HEK293 (cell line): ENCODE measurements around the gene STK11.
A peak's percentile ranks its signal among the peaks of the same experiment; 100 is the strongest.

Experiments used
- EGR2 ChIP-seq: fragments of 450-650 bp; formaldehyde crosslinking; IDR thresholded peaks from 2 replicates; pipeline ENCODE4 v1.5.1; 2016; ENCODE audit warnings: low read depth, missing biosample characterization, missing genetic modification characterization
- GLI2 ChIP-seq: fragments of 450-650 bp; formaldehyde crosslinking; IDR thresholded peaks from 2 replicates; pipeline ENCODE4; 2017; ENCODE audit warnings: missing biosample characterization, missing genetic modification characterization, low read depth, borderline replicate concordance
- GLIS1 ChIP-seq: fragments of 450-650 bp; formaldehyde crosslinking; IDR thresholded peaks from 2 replicates; pipeline ENCODE4 v1.5.1; 2016; ENCODE audit warnings: missing biosample characterization, missing genetic modification characterization
- GLIS2 ChIP-seq: fragments of 450-650 bp; formaldehyde crosslinking; IDR thresholded peaks from 2 replicates; pipeline ENCODE4 v1.5.1; 2016; ENCODE audit warnings: missing biosample characterization, missing genetic modification characterization
- HOXA7 ChIP-seq: sonication (generic); formaldehyde crosslinking; IDR thresholded peaks from 2 replicates; pipeline ENCODE4 v1.8.1; 2022; ENCODE audit warnings: missing genetic modification reagents, borderline replicate concordance
- HOXD13 ChIP-seq: sonication (generic); formaldehyde crosslinking; IDR thresholded peaks from 2 replicates; pipeline ENCODE4 v1.8.0; 2022; ENCODE audit warnings: missing genetic modification reagents, borderline replicate concordance
- OVOL3 ChIP-seq: fragments of 450-650 bp; formaldehyde crosslinking; IDR thresholded peaks from 2 replicates; pipeline ENCODE4 v1.5.1; 2016; ENCODE audit warnings: missing biosample characterization, missing genetic modification characterization
- RBAK ChIP-seq: fragments of 450-650 bp; formaldehyde crosslinking; IDR thresholded peaks from 2 replicates; pipeline ENCODE4 v1.5.1; 2016; ENCODE audit warnings: missing biosample characterization, missing genetic modification characterization
- SALL2 ChIP-seq: fragments of 450-650 bp; formaldehyde crosslinking; IDR thresholded peaks from 2 replicates; pipeline ENCODE4 v1.5.0; 2017; ENCODE audit warnings: missing biosample characterization, mild to moderate bottlenecking, missing genetic modification characterization, borderline replicate concordance
- SP3 ChIP-seq: fragments of 450-650 bp; formaldehyde crosslinking; IDR thresholded peaks from 2 replicates; pipeline ENCODE4 v1.5.1; 2016; ENCODE audit warnings: missing biosample characterization, missing genetic modification characterization
- ZBTB1 ChIP-seq: fragments of 450-650 bp; formaldehyde crosslinking; IDR thresholded peaks from 2 replicates; pipeline ENCODE4 v1.5.1; 2016; ENCODE audit warnings: missing biosample characterization, missing genetic modification characterization
- ZBTB7A ChIP-seq: fragments of 450-650 bp; formaldehyde crosslinking; IDR thresholded peaks from 2 replicates; pipeline ENCODE4 v1.5.1; 2016; ENCODE audit warnings: low read depth, missing biosample characterization, missing genetic modification characterization
- ZEB2 ChIP-seq: fragments of 450-650 bp; formaldehyde crosslinking; IDR thresholded peaks from 2 replicates; pipeline ENCODE4 v1.5.1; 2016; ENCODE audit warnings: missing biosample characterization, missing genetic modification characterization
- ZFP37 ChIP-seq: fragments of 450-650 bp; formaldehyde crosslinking; IDR thresholded peaks from 2 replicates; pipeline ENCODE4 v1.5.1; 2016; ENCODE audit warnings: missing biosample characterization, missing genetic modification characterization
- ZFP69B ChIP-seq: fragments of 450-650 bp; formaldehyde crosslinking; IDR thresholded peaks from 2 replicates; pipeline ENCODE4 v1.5.1; 2016; ENCODE audit warnings: missing biosample characterization, missing genetic modification characterization
- ZIC2 ChIP-seq: fragments of 450-650 bp; formaldehyde crosslinking; IDR thresholded peaks from 2 replicates; pipeline ENCODE4 v1.5.1; 2016; ENCODE audit warnings: missing biosample characterization, missing genetic modification characterization
- ZNF324 ChIP-seq: fragments of 450-650 bp; formaldehyde crosslinking; IDR thresholded peaks from 2 replicates; pipeline ENCODE4 v1.5.1; 2016; ENCODE audit warnings: missing biosample characterization, missing genetic modification characterization
- ZNF341 ChIP-seq: fragments of 450-650 bp; formaldehyde crosslinking; IDR thresholded peaks from 2 replicates; pipeline ENCODE4; 2016; ENCODE audit warnings: low read depth, missing biosample characterization, missing genetic modification characterization
- ZNF558 ChIP-seq: fragments of 450-650 bp; formaldehyde crosslinking; IDR thresholded peaks from 2 replicates; pipeline ENCODE4 v1.5.1; 2016; ENCODE audit warnings: missing biosample characterization, missing genetic modification characterization
- ZNF600 ChIP-seq: fragments of 450-650 bp; formaldehyde crosslinking; IDR thresholded peaks from 2 replicates; pipeline ENCODE4 v1.5.1; 2016; ENCODE audit warnings: missing biosample characterization, missing genetic modification characterization
- ZNF623 ChIP-seq: fragments of 450-650 bp; formaldehyde crosslinking; IDR thresholded peaks from 2 replicates; pipeline ENCODE4 v1.5.1; 2016; ENCODE audit warnings: missing biosample characterization, missing genetic modification characterization
- ZNF701 ChIP-seq: fragments of 450-650 bp; formaldehyde crosslinking; IDR thresholded peaks from 2 replicates; pipeline ENCODE4 v1.5.1; 2016; ENCODE audit warnings: missing biosample characterization, missing genetic modification characterization
- ZNF768 ChIP-seq: fragments of 450-650 bp; formaldehyde crosslinking; IDR thresholded peaks from 2 replicates; pipeline ENCODE4 v1.5.1; 2018; ENCODE audit warnings: missing biosample characterization, mild to moderate bottlenecking, missing genetic modification characterization
- ZNF843 ChIP-seq: fragments of 450-650 bp; formaldehyde crosslinking; IDR thresholded peaks from 2 replicates; pipeline ENCODE4 v1.5.1; 2016; ENCODE audit warnings: missing biosample characterization, missing genetic modification characterization
- ZSCAN23 ChIP-seq: fragments of 450-650 bp; formaldehyde crosslinking; IDR thresholded peaks from 2 replicates; pipeline ENCODE4 v1.5.1; 2016; ENCODE audit warnings: missing biosample characterization, missing genetic modification characterization
- ZXDB ChIP-seq: fragments of 450-650 bp; formaldehyde crosslinking; IDR thresholded peaks from 2 replicates; pipeline ENCODE4 v1.5.1; 2016; ENCODE audit warnings: missing biosample characterization, missing genetic modification characterization
- TF ChIP-seq, protein P1 (sequence below): fragments of 450-650 bp; formaldehyde crosslinking; IDR thresholded peaks from 2 replicates; pipeline ENCODE4 v1.5.1; 2016; ENCODE audit warnings: missing biosample characterization, missing genetic modification characterization
- TF ChIP-seq, protein P2 (sequence below): fragments of 450-650 bp; formaldehyde crosslinking; IDR thresholded peaks from 2 replicates; pipeline ENCODE4 v1.5.1; 2017; ENCODE audit warnings: missing biosample characterization, missing genetic modification characterization
- TF ChIP-seq, protein P3 (sequence below): fragments of 450-650 bp; formaldehyde crosslinking; IDR thresholded peaks from 2 replicates; pipeline ENCODE4 v1.5.1; 2016; ENCODE audit warnings: missing biosample characterization, missing genetic modification characterization
- TF ChIP-seq, protein P4 (sequence below): fragments of 450-650 bp; formaldehyde crosslinking; IDR thresholded peaks from 2 replicates; pipeline ENCODE4 v1.5.1; 2017; ENCODE audit warnings: missing biosample characterization, missing genetic modification characterization
- TF ChIP-seq, protein P5 (sequence below): fragments of 450-650 bp; formaldehyde crosslinking; IDR thresholded peaks from 2 replicates; pipeline ENCODE4 v1.5.1; 2016; ENCODE audit warnings: missing biosample characterization, missing genetic modification characterization
- TF ChIP-seq, protein P6 (sequence below): fragments of 450-650 bp; formaldehyde crosslinking; IDR thresholded peaks from 2 replicates; pipeline ENCODE4 v1.5.1; 2016; ENCODE audit warnings: missing biosample characterization, missing genetic modification characterization

The STK11 gene

DNA sequence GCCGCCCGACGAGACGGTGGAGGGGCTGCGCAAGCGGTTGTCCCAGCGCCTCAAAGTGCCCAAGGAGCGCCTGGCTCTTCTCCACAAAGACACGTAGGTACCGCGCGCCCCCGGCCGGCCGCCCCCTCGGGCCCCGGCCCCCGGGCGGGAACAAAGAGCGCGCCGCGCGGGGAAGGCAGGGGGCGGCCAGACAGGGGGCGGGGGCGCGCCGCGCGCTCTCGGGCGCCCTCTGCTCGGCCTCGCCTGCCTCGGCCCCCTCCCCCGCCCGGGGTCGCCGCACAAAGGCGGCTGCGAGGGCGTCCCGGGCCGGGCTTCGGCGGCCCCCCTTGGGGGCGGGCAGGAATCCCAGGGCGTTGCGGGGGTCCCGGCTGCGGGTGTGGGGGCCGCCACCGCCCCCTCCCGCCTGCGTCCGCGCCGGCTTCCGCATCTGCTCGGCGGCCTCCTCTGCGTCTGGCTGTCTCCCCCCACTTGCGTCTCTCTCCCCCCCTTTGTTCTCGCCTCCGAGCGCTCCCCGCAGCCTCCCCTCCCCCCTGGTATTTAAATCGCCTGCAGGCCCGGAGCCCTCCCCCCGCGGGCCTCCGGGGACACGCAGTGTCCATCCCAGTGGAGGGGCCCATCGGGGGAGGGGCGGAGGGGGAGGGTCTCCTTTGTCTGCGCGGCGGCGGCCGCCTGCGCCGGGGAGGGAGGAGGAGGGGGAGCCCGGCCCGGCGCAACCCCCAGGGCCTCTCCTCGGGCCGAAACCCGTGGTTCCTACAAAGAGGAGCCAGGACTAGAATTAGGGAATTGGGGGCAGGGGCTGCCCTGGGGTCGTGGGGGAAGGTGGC lies 45.1 kb downstream of the STK11 start (continued):
- no peak for TF ChIP-seq ZBTB1 (tag by site-specific recombination)
- TF ChIP-seq RBAK (tag by site-specific recombination), result no peak
- no peak for TF ChIP-seq ZNF324 (tag by site-specific recombination)
- TF ChIP-seq ZBTB7A (tag by site-specific recombination), result no peak
- TF ChIP-seq, protein P1, sequence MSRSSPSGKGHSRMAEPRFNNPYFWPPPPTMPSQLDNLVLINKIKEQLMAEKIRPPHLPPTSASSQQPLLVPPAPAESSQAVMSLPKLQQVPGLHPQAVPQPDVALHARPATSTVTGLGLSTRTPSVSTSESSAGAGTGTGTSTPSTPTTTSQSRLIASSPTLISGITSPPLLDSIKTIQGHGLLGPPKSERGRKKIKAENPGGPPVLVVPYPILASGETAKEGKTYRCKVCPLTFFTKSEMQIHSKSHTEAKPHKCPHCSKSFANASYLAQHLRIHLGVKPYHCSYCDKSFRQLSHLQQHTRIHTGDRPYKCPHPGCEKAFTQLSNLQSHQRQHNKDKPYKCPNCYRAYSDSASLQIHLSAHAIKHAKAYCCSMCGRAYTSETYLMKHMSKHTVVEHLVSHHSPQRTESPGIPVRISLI (tag by site-specific recombination), result no peak
- TF ChIP-seq GLI2 (tag by site-specific recombination), result no peak
- TF ChIP-seq OVOL3 (tag by site-specific recombination), result no peak
- TF ChIP-seq SP3 (tag by site-specific recombination), result peak; percentile 66
- TF ChIP-seq ZXDB (tag by site-specific recombination), result no peak
- TF ChIP-seq, protein P2, sequence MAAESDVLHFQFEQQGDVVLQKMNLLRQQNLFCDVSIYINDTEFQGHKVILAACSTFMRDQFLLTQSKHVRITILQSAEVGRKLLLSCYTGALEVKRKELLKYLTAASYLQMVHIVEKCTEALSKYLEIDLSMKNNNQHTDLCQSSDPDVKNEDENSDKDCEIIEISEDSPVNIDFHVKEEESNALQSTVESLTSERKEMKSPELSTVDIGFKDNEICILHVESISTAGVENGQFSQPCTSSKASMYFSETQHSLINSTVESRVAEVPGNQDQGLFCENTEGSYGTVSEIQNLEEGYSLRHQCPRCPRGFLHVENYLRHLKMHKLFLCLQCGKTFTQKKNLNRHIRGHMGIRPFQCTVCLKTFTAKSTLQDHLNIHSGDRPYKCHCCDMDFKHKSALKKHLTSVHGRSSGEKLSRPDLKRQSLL (tag by site-specific recombination), result no peak
- TF ChIP-seq, protein P3, sequence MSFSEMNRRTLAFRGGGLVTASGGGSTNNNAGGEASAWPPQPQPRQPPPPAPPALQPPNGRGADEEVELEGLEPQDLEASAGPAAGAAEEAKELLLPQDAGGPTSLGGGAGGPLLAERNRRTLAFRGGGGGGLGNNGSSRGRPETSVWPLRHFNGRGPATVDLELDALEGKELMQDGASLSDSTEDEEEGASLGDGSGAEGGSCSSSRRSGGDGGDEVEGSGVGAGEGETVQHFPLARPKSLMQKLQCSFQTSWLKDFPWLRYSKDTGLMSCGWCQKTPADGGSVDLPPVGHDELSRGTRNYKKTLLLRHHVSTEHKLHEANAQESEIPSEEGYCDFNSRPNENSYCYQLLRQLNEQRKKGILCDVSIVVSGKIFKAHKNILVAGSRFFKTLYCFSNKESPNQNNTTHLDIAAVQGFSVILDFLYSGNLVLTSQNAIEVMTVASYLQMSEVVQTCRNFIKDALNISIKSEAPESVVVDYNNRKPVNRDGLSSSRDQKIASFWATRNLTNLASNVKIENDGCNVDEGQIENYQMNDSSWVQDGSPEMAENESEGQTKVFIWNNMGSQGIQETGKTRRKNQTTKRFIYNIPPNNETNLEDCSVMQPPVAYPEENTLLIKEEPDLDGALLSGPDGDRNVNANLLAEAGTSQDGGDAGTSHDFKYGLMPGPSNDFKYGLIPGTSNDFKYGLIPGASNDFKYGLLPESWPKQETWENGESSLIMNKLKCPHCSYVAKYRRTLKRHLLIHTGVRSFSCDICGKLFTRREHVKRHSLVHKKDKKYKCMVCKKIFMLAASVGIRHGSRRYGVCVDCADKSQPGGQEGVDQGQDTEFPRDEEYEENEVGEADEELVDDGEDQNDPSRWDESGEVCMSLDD (tag by site-specific recombination), result peak; percentile 60; the same call in 1 of the 2 replicates
- peak; percentile 49 for TF ChIP-seq GLIS2 (tag by site-specific recombination)
- TF ChIP-seq, protein P4, sequence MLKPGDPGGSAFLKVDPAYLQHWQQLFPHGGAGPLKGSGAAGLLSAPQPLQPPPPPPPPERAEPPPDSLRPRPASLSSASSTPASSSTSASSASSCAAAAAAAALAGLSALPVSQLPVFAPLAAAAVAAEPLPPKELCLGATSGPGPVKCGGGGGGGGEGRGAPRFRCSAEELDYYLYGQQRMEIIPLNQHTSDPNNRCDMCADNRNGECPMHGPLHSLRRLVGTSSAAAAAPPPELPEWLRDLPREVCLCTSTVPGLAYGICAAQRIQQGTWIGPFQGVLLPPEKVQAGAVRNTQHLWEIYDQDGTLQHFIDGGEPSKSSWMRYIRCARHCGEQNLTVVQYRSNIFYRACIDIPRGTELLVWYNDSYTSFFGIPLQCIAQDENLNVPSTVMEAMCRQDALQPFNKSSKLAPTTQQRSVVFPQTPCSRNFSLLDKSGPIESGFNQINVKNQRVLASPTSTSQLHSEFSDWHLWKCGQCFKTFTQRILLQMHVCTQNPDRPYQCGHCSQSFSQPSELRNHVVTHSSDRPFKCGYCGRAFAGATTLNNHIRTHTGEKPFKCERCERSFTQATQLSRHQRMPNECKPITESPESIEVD (tag by site-specific recombination), result no peak
- TF ChIP-seq EGR2 (tag by site-specific recombination), result peak; percentile 74
- TF ChIP-seq HOXD13 (CRISPR knock-in tag), result no peak
- no peak for TF ChIP-seq HOXA7 (CRISPR knock-in tag)
- no peak for TF ChIP-seq SALL2 (tag by site-specific recombination)
- TF ChIP-seq ZFP37 (tag by site-specific recombination), result no peak
- no peak for TF ChIP-seq ZSCAN23 (tag by site-specific recombination)
- TF ChIP-seq GLIS1, result peak; percentile 94
- TF ChIP-seq ZEB2, result peak; percentile 57; the same call in 1 of the 2 replicates
- TF ChIP-seq, protein P5, sequence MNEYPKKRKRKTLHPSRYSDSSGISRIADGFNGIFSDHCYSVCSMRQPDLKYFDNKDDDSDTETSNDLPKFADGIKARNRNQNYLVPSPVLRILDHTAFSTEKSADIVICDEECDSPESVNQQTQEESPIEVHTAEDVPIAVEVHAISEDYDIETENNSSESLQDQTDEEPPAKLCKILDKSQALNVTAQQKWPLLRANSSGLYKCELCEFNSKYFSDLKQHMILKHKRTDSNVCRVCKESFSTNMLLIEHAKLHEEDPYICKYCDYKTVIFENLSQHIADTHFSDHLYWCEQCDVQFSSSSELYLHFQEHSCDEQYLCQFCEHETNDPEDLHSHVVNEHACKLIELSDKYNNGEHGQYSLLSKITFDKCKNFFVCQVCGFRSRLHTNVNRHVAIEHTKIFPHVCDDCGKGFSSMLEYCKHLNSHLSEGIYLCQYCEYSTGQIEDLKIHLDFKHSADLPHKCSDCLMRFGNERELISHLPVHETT (tag by site-specific recombination), result no peak
- peak; percentile 49; the same call in 1 of the 2 replicates for TF ChIP-seq ZFP69B (tag by site-specific recombination)
- 0 out of 2 replicates have a peak, but pooled peaks have one; percentile 24 for TF ChIP-seq ZNF843
- no peak for TF ChIP-seq ZNF768 (tag by site-specific recombination)
- peak; percentile 84 for TF ChIP-seq ZIC2
- no peak for TF ChIP-seq ZNF558 (tag by site-specific recombination)
- TF ChIP-seq ZNF600, result no peak
- TF ChIP-seq ZNF701 (tag by site-specific recombination), result peak; percentile 68; the same call in 1 of the 2 replicates
- peak; percentile 4; the same call in 1 of the 2 replicates for TF ChIP-seq ZNF341 (tag by site-specific recombination)
- TF ChIP-seq, protein P6, sequence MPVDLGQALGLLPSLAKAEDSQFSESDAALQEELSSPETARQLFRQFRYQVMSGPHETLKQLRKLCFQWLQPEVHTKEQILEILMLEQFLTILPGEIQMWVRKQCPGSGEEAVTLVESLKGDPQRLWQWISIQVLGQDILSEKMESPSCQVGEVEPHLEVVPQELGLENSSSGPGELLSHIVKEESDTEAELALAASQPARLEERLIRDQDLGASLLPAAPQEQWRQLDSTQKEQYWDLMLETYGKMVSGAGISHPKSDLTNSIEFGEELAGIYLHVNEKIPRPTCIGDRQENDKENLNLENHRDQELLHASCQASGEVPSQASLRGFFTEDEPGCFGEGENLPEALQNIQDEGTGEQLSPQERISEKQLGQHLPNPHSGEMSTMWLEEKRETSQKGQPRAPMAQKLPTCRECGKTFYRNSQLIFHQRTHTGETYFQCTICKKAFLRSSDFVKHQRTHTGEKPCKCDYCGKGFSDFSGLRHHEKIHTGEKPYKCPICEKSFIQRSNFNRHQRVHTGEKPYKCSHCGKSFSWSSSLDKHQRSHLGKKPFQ (tag by site-specific recombination), result no peak
- no peak for TF ChIP-seq ZNF623
